HL-60/S4 (cell line): ENCODE measurements around the gene SNUPN.

ENCODE experiments used
- in situ Hi-C: fragments of 300-500 bp; cut with MboI; formaldehyde crosslinking; loops from 2 replicates; pipeline ENCODE4 v1.14.3; 2022; ENCODE audit warnings: low sequenced_read_pairs

Gene SNUPN

DNA sequence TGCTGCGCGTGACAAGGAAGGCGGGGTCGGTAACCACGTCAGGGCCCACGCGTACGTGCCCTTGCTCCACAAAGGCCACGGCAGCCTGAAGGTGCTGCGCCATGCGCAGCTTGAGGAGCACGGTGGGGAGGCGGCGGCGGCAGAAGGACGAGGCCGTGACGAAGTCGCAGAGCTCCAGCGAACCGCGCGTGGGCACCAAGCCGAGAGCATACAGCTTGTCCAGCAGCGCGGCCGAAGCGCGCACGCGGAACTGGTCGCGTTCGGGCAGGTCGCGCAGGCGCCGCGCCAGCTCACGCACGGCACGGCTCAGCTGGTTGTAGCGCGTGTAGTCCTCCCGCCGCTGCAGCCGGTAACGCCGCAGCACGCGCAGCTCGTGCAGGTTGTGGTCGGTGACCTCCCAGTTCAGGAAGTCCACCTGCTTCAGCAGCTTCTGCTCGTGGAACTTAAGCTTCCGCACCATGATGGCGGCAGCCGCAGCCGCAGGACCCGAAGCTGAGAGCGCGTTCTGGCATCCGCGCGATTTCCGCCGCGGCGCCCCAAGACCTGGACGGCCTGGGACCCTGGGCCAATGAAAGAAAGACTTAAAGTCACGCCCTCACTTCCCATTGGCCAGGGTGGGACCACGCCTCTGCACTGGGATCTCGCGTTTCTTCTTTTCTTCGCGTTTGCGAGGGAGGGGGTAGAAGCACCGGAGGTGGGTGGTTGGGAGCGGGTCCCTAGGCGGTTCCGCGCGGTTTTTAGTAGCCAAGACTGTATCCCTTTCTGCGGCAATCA lies 14.4 kb upstream of the SNUPN start, which contains the start of gene IMP3:
Gene IMP3, minus strand, starts transcription at position 516 of the 774 bp plus-strand sequence. Its CDS starts 56 bp downstream, at position 460.
- in situ Hi-C loops: loop anchor here (25.0 kb wide), 1 partner anchor 628 kb away; the partner anchor contains the start of gene PPCDC

DNA sequence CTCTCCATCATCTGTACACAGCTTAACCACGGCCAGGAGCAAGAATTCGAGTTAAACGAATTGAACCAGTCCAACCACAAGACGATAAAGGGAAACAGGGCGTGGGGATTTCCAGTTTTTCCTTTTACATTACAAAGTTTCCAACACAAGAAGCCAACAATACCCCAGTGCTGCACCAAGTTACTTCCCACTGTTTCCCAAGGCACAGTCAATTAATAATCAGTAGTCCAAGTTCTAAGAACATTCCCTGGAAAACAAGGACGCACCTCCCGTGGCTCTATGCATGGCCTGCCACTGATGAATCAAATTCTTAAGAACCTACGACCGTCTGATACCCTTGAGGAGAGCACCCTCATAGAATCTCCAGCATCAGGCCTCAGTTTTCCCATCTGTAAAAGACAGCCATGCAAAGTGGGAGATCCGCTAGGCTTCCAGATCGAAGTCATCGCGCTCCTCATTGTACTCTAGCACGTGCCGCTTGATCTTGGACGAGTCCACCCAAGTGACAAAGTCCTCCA lies 13.7 kb upstream of the SNUPN start:
- in situ Hi-C loops: loop anchor here (25.0 kb wide), 1 partner anchor 627 kb away; the partner anchor contains the start of gene PPCDC

DNA sequence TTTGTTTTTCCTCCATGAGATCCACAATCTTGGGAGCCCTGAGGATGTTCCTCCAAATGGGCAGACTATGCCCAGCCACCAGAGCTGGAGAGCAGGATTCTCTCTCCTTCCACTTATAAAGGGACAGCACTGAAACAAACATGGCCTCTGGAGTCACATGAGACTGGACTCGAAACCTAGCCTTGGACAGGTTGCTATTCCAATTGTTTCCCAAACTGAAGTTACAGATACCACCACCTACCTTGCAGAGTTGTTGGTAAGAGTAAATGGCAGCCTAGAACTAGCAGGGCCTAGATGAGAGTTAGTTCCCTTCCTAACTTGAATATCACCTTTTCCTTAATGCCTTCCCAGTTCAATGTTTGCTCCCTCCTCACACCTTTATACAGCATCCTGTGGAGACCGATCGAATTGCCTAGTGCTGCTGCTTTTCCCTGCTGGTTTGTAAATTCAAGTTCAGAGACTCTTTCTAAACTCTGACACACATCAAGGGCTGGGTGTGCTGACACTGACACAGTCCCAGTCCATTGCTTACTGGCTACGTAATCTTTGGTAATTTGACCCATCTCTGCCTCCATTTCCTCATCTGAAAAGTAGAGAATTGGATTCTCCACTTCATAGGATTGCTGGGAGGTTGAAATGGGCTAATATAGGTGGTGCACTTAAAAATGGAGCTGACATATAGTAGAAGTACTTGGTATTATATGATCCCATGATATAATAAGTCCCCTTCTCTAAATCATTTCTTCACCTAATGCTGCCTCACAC lies 11.9 kb upstream of the SNUPN start:
- in situ Hi-C loops: loop anchor here (25.0 kb wide), 1 partner anchor 625 kb away; the partner anchor contains the start of gene PPCDC

DNA sequence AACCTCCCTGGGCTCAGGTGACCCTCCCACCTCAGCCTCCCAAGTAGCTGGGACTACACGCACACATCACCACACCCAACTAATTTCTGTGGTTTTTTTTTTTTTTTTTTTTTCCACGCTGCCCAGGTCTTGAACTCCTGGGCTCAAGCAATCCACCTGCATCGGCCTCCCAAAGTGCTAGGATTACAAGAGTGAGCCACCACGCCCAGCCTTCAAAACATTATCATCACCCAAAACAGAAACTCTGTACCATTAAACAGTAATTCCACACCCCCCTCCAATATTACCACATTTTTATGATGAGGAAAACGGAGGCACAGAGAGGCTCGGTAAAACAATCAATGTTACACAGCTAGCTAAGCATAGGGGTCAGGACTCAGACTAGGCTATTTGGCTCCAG lies 10.5 kb upstream of the SNUPN start:
- in situ Hi-C loops: loop anchor here (25.0 kb wide), 1 partner anchor 624 kb away; the partner anchor contains the start of gene PPCDC

DNA sequence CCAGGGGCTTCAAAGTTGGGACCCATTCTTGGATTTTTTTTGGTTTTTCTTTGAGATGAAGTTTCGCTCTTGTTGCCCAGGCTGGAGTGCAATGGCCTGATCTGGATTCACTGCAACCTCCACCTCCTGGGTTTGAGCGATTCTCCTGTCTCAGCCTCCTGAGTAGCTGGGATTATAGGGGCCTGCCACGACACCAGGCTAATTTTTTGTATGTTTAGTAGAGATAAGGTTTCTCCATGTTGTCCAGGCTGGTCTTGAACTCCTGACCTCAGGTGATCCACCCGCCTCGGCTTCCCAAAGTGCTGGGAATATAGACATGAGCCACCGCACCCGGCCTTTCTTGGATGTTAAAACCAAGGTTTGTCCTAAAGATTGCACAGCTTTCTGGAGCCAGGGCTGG lies 8.4 kb upstream of the SNUPN start:
- in situ Hi-C loops: loop anchor here (25.0 kb wide), 1 partner anchor 622 kb away; the partner anchor contains the start of gene PPCDC

DNA sequence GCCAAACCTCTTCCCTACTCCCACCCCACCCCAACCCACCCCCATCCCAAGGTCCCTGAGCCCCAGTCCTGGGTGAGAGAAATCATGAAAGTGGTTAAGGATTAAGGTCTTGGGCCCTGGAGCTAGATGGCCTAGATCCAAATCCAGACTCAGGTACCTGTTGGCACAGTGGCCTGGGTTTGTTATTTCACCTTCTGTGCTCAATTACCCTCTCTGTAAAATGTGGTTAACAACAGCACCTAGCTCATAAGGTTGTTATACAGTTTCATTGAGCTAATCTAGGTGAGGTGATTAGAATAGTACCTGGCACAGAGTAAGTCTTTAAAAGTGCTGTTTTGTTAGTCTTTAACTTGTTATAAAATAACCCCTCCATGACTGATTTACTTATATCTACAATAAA lies 6.4 kb upstream of the SNUPN start:
- in situ Hi-C loops: loop anchor here (25.0 kb wide), 1 partner anchor 620 kb away; the partner anchor contains the start of gene PPCDC

DNA sequence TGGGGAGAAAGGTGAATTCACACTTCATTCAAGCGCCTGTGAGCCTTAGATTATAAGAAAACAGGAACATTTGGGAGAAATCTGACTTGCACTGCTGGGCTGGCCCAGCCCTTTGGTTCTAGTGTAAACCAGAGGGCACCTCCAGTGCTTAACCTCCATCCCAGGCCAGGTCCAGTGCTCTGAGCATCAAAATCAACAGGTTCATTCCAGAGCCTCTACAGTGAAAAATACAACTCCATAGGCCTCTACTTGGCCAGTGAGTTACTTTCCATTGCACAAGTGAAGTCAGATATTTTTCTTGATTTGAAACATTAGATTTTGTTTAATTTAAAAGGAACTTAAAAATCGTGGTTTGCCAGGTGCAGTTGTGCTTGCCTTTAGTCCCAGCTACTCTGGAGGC lies 3.0 kb downstream of the SNUPN start:
- in situ Hi-C loops: no loop called here

DNA sequence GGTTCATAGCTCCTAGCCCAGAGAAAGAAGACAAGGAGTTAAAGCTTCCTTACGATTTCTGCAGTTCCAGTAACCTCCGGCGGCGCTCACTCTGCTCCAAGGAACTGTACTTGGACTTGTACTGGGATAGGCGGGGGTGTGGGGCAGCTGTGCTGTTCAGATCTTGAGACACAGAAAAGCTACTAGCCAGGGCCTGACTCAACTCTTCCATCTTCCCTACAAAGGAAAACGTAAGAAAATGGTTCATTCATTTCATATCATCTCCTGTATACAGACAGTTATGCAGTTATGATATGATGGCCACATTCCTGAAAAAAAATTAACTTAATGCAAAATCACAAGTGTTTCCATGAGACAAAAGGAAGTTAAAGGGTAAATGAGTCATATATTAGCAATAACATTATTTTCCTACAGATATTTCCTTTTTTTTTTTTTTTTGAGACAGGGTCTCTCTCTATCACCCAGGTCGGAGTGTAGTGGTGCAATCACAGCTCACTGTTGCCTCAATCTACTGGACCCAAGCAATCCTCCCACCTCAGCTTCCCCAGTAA lies 4.6 kb downstream of the SNUPN start:
- in situ Hi-C loops: no loop called here

DNA sequence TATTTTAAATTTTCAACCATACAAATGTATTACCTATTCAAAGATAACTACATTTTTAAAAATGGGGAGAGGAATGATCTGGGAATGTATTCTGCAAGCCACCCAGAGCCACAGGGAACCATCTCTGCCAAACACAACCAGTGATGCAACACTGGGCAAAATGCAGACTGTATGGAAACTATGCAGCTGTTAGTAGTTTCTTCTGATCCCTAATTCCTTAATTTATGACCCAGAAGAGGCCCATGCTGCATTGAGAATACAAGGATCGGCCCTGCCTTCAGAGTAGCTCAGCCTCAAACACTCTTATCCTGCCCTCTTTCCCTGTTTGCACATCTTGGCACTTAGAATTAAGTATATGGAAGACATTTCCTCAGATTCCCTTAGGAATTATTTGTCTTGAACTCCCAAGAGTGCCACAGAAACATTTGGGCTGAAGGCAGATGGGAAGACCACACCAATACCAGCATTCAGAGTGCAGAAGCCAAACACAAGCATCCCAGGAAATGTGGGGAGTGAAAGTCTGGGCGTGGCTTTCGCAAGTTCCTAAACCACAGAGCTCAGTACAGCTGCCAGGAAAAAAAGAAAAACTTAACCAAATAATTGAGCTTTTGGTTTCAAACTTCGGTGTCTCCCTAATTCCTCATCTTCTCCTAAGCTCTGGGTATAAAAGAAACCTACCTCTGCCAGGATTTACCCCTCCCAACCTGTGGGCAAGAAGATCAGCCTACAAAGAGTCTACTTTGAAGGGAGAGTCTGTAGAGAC lies 5.3 kb downstream of the SNUPN start:
- in situ Hi-C loops: no loop called here

DNA sequence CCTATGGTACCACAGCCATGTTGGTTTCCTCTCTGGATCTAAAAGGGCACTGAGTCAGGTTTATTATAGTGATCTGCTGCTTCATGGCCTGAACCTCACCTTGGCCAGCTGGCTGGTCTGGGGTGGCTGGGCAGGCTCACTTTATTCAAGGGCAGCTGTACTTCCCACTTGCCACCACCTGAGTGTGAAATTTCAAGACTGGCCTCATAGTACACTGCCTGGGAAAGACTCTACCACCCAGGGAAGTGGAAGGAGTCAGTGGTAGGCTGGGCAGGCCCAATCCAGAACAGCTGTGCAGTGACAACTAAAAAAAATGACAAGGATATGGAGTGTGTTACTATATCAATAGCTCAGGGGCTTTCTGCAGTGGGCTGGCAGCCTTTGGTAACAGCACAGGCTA lies 8.8 kb downstream of the SNUPN start:
- in situ Hi-C loops: no loop called here

DNA sequence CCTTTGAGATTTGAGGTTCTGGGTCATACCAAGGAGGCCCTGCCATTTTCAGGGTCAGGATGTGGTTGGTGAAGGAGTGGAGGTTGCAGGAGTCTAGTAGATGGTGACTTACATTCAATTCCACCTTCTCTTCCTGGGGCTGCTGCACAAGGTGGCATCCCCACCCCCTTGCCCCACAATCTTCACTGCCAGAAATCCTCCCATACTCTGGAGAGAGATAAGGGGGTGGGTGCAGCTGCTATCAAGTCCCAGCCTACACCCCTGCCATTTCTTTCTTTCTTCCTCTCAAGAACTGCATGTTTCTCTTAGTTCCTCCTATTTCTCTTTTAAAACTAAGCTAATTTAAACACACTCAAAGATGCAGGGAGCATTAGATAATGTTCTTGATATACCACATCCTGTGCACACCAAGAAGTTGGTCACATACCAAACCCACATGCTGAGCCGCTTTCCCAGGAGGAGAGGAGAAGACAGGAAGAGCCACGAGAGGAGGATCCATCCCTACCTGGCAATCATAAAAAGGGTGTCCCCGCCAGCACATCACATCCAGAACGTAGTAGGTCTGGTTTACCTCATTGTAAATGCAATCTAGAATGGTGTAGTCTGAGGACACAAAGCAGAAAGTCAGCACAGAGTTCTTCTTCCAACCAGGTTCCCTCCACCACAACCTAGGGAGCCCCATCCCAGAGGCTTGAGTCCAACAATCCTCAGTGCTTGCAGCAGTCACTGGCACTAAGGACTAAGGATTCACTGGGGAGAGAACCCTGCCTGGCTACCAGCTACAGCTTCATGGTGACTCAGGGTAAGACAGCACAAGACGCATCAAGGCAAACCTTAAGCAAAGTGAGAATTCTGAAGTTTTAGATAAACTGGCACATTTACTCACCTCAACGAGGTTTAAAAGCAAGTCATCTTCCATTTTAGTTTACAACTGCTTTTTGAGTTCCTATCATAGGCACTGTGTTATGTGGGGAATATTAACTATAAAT lies 18.5 kb downstream of the SNUPN start:
- in situ Hi-C loops: no loop called here

DNA sequence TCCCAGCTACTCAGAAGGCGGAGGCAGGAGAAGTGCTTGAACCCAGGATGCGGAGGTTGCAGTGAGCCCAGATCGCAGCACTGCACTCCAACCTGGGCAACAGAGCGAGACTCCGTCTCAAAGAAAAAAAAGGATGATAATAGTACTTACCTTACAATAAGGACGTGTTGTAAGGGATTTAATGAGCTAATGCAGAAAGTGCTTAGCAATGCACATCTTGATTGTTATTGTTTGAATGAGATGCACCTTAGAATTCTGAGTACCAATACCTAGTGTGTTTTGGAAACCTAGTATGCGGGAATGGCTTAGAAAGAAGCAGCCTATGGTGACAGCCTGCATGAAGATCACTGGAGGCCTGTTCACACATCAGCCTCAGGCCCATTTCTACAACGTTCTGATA lies 19.5 kb downstream of the SNUPN start:
- in situ Hi-C loops: no loop called here

DNA sequence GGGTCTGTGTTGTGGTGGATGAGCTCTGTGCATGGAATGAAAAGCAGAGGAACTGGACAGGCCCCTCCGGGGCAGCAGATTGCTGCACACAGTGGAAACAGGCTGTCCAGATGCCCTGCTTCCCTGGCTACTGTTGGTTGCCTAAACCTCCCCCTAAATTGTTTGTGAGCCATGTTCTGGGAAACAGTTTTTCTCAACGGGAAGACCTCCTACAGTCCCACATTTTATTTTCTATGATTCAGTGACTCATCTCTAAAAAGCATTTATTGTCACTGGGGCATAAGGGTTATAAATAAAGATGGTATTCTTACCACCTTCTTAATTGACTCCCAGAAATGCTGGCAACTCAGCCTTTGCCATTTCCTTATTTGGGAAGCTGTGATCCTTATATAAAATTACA lies 26.1 kb downstream of the SNUPN start:
- in situ Hi-C loops: no loop called here

DNA sequence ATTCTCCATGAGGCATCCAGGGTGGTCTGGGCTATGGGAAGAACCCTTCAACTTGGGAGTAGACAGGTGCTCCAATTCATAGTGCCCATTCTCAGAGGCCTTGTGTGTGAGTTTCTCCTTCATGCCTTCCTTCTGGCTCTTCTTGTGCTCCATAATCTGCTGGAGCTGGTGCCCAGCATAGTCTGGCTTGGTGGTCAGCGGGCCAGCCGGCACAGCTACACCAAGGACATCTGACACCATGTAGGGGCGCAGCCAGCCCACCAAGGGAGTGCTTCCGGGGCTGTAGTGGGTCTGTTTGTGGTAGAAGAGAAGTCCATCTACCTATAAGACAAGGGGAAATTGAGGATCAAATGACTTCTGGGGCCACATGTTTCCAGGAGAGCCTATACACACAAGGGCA lies 27.2 kb downstream of the SNUPN start:
- in situ Hi-C loops: no loop called here

DNA sequence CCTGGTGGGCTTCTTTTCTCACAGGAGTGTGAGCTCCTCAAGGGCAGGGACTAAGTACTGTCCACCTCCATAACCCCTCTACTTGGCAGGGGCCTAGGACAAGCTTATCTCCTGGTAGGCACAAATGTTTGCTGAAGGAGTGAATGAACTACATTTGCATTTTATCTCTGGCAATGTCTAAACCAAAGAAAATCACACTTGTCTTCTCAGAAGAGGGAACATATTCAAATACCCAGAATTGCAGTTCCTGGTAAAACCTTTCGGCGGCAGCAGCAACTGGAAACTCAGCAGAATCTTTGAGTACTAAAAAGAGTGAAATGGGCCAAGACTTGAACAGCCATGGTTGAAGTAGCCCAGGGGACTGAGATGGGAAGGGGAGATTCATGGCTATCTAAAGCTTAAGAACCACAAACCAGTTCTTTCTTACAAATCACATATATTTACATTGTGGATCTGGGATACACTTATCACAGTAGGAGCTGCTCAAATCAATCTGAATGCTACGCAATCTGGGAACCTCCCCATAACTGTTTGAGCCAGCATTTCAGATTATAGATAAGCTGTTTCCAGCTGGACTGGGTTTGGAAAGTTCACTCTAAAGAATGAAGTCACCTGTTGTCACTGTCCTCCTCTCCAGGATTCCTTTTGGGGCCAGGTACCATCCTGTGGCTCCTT lies 27.7 kb downstream of the SNUPN start:
- in situ Hi-C loops: no loop called here

DNA sequence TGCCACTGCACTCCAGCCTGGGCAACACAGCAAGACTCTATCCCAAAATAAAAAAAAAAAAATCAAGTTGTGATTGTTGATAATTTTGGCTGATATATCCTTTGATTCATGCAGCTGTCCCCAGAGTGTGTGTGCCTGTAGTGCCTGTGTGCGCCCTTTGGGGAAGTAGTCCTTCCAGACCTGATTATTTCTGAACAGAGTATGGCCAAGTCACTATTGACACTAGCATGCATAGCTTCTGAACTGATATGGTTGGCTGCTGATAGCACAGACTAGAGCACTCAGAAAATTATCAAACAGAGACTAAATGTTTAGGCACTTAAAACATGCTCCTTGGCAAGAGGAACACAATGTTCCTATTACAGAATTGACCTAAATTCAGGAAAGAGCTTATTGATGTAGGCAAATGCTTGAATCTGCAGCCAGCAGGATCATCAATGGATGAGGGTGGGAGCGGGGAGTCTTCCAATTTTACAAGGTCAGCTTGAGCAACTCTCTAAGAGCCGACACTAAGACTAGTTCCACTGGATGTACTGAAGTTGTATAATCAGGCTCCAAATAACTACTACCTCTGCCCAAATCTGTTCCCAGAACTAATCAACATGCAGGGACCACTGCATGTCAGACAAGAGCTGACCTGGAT lies 28.7 kb downstream of the SNUPN start:
- in situ Hi-C loops: no loop called here

DNA sequence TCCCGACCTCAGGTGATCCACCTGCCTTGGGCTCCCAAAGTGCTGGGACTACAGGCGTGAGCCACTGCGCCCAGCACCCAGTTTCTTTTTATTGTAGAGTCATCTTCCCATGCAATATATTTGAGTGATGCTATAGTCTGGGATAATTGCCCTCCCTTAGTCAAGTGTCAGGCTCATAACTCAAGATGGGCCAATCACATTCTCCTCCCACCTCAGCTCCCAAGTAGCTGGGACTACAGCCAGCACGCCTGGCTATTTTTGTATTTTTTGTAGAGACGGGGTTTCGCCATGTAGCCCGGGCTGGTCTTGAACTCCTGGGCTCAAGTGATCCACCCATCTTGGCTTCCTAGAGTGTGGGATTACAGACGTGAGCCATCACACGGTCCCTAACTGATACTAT lies 31.2 kb downstream of the SNUPN start:
- in situ Hi-C loops: no loop called here

DNA sequence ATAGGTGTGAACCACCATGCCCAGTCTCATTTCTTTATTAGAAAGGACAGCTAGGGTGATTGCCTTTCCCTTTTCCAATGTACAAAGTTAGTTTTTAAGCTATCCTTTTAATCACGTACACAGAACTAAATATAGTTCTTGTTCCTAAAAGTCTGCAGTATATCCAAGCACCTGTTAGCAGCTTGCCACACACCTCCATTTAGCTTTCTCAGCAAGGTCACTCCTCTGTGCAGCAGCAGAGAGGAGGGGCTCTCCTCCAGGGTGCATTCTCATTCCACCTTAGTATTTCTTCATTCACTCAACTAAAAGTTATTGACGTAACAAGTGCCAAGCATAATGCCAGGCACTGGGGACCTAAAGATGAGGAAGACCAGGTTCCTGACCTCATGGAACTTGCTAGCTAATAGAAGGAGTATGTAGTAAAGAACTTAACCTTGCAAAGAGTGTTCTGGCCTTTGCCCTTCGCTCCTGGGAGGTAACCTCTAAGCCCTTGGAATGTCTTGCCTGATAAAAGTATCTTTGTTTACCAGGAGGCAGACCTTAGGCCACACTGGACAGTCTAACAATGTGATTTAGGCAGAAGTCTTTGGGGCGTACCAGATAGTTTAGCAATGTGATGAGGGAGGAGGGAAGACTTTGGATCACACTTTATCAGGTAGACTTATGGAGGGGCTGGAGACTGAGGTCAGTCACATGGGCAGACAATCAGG lies 33.7 kb downstream of the SNUPN start:
- in situ Hi-C loops: no loop called here
